GM12801 (cell line): ENCODE data around the gene CENATAC.

Experiments used
- TF ChIP-seq, protein P1 (sequence below): IDR thresholded peaks from one replicate; pipeline ENCODE4 v1.5.1; 2011; ENCODE audit warnings: control low read depth; ENCODE audit not compliant: insufficient read length; ENCODE audit errors: extremely low read depth

Gene CENATAC

DNA sequence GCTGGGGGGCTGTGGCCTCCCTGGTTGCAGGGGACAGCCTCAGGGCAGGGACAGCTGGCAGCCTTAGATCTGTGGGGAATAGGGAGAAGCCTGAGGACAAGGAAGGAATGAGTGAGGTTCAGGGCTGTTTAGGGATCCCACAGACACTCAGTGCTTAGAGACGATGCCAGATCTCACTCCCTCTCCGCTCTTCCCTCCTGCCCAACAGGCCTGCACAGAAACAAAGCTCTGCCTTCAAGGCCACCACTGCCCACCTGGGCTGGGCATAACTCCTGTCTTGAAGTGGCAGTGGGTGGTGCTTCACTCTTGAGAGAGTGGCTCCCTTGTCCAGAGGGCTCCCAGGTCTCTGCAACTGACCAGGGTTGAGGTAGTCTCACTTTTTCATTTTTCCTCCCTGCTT, 13.1 kb upstream of the CENATAC start:
- TF ChIP-seq, protein P1, sequence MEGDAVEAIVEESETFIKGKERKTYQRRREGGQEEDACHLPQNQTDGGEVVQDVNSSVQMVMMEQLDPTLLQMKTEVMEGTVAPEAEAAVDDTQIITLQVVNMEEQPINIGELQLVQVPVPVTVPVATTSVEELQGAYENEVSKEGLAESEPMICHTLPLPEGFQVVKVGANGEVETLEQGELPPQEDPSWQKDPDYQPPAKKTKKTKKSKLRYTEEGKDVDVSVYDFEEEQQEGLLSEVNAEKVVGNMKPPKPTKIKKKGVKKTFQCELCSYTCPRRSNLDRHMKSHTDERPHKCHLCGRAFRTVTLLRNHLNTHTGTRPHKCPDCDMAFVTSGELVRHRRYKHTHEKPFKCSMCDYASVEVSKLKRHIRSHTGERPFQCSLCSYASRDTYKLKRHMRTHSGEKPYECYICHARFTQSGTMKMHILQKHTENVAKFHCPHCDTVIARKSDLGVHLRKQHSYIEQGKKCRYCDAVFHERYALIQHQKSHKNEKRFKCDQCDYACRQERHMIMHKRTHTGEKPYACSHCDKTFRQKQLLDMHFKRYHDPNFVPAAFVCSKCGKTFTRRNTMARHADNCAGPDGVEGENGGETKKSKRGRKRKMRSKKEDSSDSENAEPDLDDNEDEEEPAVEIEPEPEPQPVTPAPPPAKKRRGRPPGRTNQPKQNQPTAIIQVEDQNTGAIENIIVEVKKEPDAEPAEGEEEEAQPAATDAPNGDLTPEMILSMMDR: no peak

DNA sequence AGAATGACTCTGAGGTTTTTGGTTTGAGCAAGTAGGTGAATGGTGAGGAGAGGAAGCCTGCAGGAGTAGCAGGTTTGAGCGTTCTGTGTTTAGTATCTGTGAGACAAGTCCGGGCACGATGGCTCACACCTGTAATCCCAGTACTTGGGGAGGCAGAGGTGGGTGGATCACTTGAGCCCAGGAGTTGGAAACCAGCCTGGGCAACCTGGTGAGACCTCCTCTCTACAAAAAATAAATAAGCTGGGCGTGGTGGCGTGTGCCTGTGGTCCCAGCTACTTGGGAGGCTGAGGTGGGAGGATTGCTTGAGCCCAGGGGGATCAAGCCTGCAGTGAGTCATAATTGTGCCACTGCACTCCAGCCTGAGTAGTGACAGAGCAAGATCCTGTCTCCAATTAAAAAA, 9.7 kb upstream of the CENATAC start:
- TF ChIP-seq, protein P1: no peak

GRCh38 chr11:118996926-118997626, 862 bp upstream of the CENATAC start:
- TF ChIP-seq, protein P1: no peak

DNA sequence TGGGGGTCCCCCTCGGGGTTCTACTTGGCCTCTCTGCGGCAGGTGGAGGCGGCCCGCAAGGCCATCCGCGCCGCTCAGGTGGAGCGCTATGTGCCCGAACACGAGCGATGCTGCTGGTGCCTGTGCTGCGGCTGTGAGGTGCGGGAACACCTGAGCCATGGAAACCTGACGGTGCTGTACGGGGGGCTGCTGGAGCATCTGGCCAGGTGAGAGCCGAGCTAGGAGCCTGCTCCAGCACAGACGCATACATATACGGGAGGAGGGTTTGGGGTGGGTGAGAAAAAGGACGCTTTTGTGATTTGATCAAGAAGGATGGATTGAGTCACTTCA, 415 bp downstream of the CENATAC start:
- TF ChIP-seq, protein P1: no peak

DNA sequence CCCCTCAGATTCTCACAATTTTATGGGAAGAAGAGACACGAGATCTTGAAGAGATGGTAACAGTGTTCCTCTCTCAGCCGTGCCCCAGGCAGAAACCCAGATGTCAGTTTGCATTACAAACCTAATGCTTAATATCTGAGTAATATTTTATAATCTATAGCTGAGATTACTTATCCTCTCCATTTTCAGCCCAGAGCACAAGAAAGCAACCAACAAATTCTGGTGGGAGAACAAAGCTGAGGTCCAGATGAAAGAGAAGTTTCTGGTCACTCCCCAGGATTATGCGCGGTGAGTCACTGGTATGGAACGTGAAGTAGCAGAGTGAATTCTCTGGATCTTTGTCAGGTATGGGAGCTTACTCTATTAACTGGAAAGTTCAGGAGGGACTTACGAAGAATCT, 884 bp downstream of the CENATAC start:
- TF ChIP-seq, protein P1: no peak

DNA sequence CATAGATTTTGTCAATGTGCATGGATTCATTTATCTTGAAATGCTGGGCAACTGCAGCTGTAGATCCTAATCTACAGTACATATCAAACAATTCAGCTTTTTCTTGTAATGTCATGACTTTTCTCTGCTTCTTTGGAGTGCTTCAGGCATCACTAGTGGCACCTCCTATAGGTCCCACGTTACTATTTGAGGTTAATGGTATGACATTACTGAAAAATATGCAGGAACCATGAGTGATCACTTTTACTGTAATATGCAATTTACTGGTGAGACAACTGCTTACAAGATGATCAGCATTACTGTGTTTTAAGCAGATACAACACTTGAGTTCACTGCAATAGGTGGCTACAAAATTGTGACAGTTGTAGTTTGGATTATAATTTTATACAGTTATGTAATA, 3.0 kb downstream of the CENATAC start:
- TF ChIP-seq, protein P1: no peak

DNA sequence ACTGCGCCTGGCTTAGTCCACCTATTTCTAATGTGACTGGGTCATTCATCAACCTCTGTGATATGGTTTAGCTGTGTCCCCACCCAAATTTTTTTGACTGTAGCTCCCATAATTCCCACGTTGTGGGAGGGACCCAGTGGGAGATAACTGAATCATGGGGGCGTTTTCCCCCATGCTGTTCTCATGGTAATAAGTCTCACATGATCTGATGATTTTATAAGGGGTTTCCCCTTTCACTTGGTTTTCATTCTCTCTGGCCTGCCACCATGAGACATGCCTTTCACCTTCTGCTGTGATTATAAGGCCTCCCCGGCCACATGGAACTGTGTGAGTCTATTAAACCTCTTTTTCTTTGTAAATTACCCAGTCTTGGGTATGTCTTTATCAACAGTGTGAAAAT, 8.7 kb downstream of the CENATAC start:
- TF ChIP-seq, protein P1: no peak
